ENCODE data around the gene SERINC4. TPM values are rescaled to one million over a fixed set of nuclear protein-coding genes. Genes with fewer than 3 reads are reported as not detected.

Gene SERINC4
- total and polyA plus RNA-seq, 12 donors: 0.09 to 0.72 (median 0.38) TPM; not detected in 1

DNA sequence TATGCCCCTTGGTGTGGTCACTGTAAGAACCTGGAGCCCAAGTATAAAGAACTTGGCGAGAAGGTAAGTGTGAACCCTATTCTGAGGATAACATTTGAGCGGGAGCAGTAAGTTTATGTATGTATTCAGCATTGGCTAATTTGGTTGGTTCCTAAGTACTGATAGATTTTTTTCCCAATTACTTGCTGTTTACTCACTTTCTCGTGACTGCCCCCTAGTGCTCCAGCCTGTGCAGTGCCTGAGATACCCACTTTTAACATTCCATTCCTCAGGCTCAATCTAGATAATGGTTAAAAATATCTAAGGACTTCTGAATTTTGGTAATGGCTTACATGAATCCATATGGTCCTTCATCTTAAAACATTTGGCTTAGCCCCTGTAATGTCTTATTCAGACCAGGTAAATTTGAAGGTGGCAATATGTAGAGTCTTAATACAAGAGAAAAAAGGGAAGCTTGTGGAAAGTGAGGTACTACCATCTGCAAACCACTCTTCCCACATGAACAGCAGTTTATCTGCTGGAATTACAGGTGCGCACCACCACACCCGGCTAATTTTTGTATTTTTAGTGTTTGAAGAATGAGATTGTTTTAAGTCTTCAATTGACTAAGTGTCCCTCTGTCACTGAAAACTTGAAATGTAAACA, 30.3 kb downstream of the SERINC4 start:
- intact Hi-C loops (cut with DNase I): no loop called here
- 70 to 73% methylated on average over 5 of the region's 5 CpGs for WGBS, 2 donors
- Histone ChIP-seq H3K27ac (no peak overlapping the region), H3K4me1 (peaks cover 0 to 22% (median 0%) of the 10 kb centered on the region in 9 donors), H3K27me3 (no peaks in the 10 kb centered on the region), H3K4me3 (no peak overlapping the region), H3K9me3 (no peaks in the 10 kb centered on the region), H3K36me3 (peaks cover 0 to 97% (median 84%) of the 10 kb centered on the region in 9 donors)
- ATAC-seq: peak in 7 of 8 donors; percentile 30 to 62 (median 37)
- peak; percentile 38 to 48 for DNase-seq
- TF ChIP-seq, protein P1, sequence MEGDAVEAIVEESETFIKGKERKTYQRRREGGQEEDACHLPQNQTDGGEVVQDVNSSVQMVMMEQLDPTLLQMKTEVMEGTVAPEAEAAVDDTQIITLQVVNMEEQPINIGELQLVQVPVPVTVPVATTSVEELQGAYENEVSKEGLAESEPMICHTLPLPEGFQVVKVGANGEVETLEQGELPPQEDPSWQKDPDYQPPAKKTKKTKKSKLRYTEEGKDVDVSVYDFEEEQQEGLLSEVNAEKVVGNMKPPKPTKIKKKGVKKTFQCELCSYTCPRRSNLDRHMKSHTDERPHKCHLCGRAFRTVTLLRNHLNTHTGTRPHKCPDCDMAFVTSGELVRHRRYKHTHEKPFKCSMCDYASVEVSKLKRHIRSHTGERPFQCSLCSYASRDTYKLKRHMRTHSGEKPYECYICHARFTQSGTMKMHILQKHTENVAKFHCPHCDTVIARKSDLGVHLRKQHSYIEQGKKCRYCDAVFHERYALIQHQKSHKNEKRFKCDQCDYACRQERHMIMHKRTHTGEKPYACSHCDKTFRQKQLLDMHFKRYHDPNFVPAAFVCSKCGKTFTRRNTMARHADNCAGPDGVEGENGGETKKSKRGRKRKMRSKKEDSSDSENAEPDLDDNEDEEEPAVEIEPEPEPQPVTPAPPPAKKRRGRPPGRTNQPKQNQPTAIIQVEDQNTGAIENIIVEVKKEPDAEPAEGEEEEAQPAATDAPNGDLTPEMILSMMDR (IDR thresholded peaks at IDR 0.05): peak; percentile 61 to 87 (median 78)

DNA sequence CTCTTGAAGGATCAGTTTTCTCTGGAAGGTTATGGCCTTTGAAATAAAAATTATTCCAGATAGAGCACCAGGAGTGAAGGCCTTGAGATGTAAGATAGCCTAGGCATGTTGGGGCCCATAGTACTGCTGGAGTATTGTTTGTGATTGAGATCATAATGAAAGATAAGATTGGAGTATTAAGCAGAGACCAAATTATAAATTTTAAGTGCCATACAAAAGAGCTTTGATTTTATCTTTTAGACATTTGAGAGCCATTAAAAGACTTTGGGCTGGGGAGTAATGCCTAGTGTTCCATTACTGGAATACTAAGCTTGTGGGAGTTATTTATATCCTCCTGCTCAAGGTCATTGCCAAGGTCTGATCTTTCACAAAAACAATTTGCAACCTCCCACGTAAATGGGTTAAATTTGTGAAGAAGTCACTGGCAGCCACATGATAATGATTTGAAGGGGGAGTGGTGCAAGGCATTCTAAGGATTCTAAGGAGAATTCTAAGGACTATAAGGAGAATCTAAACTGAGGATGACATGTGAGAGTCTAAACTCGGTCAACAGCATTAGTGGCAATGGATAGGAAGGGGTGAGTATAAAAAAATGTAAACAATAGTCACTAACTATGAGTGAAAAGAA, 36.1 kb downstream of the SERINC4 start:
- intact Hi-C loops (cut with DNase I): no loop called here
- Histone ChIP-seq H3K9me3 (no peaks in the 10 kb centered on the region), H3K27me3 (no peaks in the 10 kb centered on the region), H3K36me3 (peaks cover 0 to 100% (median 77%) of the 10 kb centered on the region in 9 donors), H3K4me1 (peaks cover 0 to 11% (median 0%) of the 10 kb centered on the region in 9 donors), H3K27ac (peak overlapping the region in 2 of 10 donors; percentile 8 to 26), H3K4me3 (no peak overlapping the region)
- ATAC-seq (no peak), DNase-seq (no peak)
- WGBS, 2 donors: 48 to 52% methylated on average over 2 of the region's 2 CpGs
- TF ChIP-seq, protein P1 (IDR thresholded peaks at IDR 0.05): no peak

DNA sequence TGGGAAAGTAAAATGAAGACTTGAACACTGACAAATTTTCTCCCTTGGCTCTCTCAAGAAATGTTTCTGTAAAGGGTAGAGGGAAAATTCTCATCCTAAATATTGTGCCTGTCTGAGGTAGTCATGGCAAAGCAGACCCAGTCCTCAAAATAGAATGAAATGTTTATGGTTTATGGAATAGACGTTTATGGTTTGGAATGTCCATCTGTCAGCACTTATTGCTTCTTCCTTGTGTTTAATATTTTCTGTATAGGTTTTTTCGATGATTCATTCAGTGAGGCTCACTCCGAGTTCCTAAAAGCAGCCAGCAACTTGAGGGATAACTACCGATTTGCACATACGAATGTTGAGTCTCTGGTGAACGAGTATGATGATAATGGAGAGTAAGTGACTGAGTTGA, 37.2 kb downstream of the SERINC4 start:
- DNase-seq: no peak
- H3K4me3 ChIP-seq: no peak overlapping the region
- ATAC-seq: no peak
- H3K27me3 ChIP-seq: no peaks in the 10 kb centered on the region
- H3K4me1 ChIP-seq: peaks cover 0 to 11% (median 0%) of the 10 kb centered on the region in 9 donors
- no peak overlapping the region for H3K27ac ChIP-seq
- TF ChIP-seq, protein P1 (IDR thresholded peaks at IDR 0.05): no peak
- intact Hi-C loops (cut with DNase I): no loop called here
- H3K36me3 ChIP-seq: peaks cover 0 to 100% (median 78%) of the 10 kb centered on the region in 9 donors
- WGBS, 2 donors: 78 to 80% methylated on average over 6 of the region's 6 CpGs
- H3K9me3 ChIP-seq: no peaks in the 10 kb centered on the region

DNA sequence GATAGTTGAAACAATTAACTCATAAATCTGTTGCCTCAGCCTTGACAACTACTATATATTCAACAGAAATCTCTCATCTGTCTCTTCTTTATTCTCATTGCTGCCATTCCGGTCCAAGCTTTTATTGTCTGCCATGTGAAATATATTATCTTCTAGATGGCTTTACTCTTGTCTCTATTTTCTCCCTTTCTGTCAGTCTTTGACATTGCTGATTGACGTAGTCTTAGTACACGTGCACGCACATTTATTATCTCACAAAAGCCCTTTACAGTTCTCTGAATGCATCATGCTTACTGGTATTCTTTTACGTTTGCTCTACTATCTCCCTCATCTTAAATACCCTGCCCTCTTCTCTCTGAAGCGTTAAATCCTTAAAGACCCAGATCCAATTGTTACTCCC, 48.1 kb downstream of the SERINC4 start:
- no peaks in the 10 kb centered on the region for H3K9me3 ChIP-seq
- peaks cover 0 to 66% (median 4%) of the 10 kb centered on the region in 9 donors for H3K36me3 ChIP-seq
- no peaks in the 10 kb centered on the region for H3K27me3 ChIP-seq
- no peak overlapping the region for H3K27ac ChIP-seq
- ATAC-seq (no peak), DNase-seq (no peak)
- H3K4me3 ChIP-seq: no peak overlapping the region
- WGBS, 2 donors: 62 to 75% methylated on average over 6 of the region's 6 CpGs
- TF ChIP-seq, protein P1 (IDR thresholded peaks at IDR 0.05): no peak
- H3K4me1 ChIP-seq: peaks cover 17 to 66% (median 53%) of the 10 kb centered on the region in 9 donors
- intact Hi-C loops (cut with DNase I): loop anchor here in 1 of 10 donors (5.0 kb wide), 1 partner anchor 60 kb away; no protein-coding TSS in a partner anchor
